SK-N-SH (cell line): ENCODE results near the gene SORCS3. TPM values are rescaled to one million over a fixed set of nuclear protein-coding genes. Genes with fewer than 3 reads are reported as not detected.

Experiments
- CTCF ChIA-PET: fragments of 300-600, 350-600 bp; formaldehyde crosslinking; extraction: SDS; loops from one replicate; lab custom pipeline; 2021; lab: Yijun Ruan, JAX
- POLR2A ChIA-PET: fragments of 350-600 bp; sonication (Branson Sonifier 250); formaldehyde crosslinking; extraction: SDS; loops from one replicate; lab custom pipeline; 2020; ENCODE audit warnings: antibody characterized with exemption, inconsistent platforms; lab: Yijun Ruan, JAX
- DNase-seq: peaks from one replicate; pipeline ENCODE4 v3.0.0; 2012
- H2AFZ ChIP-seq: fragments of 200-600 bp; sonication (generic); 2 replicates; pipeline ENCODE4 v1.8.1; 2016; ENCODE audit warnings: antibody characterized with exemption, mild to moderate bottlenecking, low read depth
- H3F3A ChIP-seq: fragments of 200-600 bp; sonication (generic); replicated peaks from 2 replicates; pipeline ENCODE3; 2016; ENCODE audit warnings: antibody characterized with exemption, mild to moderate bottlenecking; ENCODE audit not compliant: insufficient read depth
- H3K27ac ChIP-seq, 2 experiments: fragments of 200-500 bp in 1 of 2; fragments of 200-600 bp in 1 of 2; sonication (Bioruptor generic) in 1 of 2; sonication (generic), shearing (Covaris generic) in 1 of 2; 2 replicates each; pipeline versions ENCODE4 v1.5.1 to v1.6.1; 2014 to 2016; ENCODE audit warnings: low read depth in 2 of 2, inconsistent platforms in 1 of 2, low read length in 1 of 2, mild to moderate bottlenecking in 1 of 2, mixed read lengths in 1 of 2
- H3K27me3 ChIP-seq: fragments of 200-600 bp; sonication (generic), shearing (Covaris generic); 2 replicates; pipeline ENCODE4 v1.6.1; 2016; ENCODE audit warnings: mixed run types; ENCODE audit not compliant: insufficient read depth
- H3K36me3 ChIP-seq, 2 experiments: fragments of 200-500 bp in 1 of 2; fragments of 200-600 bp in 1 of 2; sonication (Bioruptor generic) in 1 of 2; sonication (generic) in 1 of 2; replicated peaks in 1 of 2; 2 replicates each; pipeline versions ENCODE3 to v1.5.1; 2014 to 2016; ENCODE audit warnings: low read length in 1 of 2, mild to moderate bottlenecking in 1 of 2; ENCODE audit not compliant: insufficient read depth in 2 of 2, control insufficient read depth in 1 of 2
- H3K4me1 ChIP-seq, 2 experiments: fragments of 200-500 bp in 1 of 2; fragments of 200-600 bp in 1 of 2; sonication (Bioruptor generic) in 1 of 2; sonication (generic), shearing (Covaris generic) in 1 of 2; 2 replicates each; pipeline versions ENCODE4 v1.5.1 to v1.6.1; 2014 to 2016; ENCODE audit warnings: low read depth in 1 of 2, low read length in 1 of 2, mixed run types in 1 of 2; ENCODE audit not compliant: insufficient read depth in 2 of 2, control insufficient read depth in 1 of 2
- H3K4me2 ChIP-seq: fragments of 200-600 bp; sonication (generic), shearing (Covaris generic); 2 replicates; pipeline ENCODE4 v1.6.1; 2017; ENCODE audit warnings: mixed run types
- H3K4me3 ChIP-seq, 2 experiments: fragments of 200-500 bp in 1 of 2; fragments of 200-600 bp in 1 of 2; sonication (Bioruptor generic) in 1 of 2; sonication (generic), shearing (Covaris generic) in 1 of 2; 2 replicates each; pipeline versions ENCODE4 v1.5.1 to v1.8.1; 2014 to 2016; ENCODE audit warnings: low read depth in 2 of 2, inconsistent platforms in 1 of 2, low read length in 1 of 2, mild to moderate bottlenecking in 1 of 2, mixed read lengths in 1 of 2, moderate library complexity in 1 of 2
- H3K79me2 ChIP-seq: fragments of 200-600 bp; sonication (generic); 2 replicates; pipeline ENCODE4 v1.8.1; 2017; ENCODE audit warnings: mild to moderate bottlenecking; ENCODE audit not compliant: insufficient read depth
- H3K9ac ChIP-seq: fragments of 200-600 bp; sonication (generic); 2 replicates; pipeline ENCODE4 v1.6.1; 2017; ENCODE audit warnings: mixed run types
- H3K9me2 ChIP-seq: fragments of 200-600 bp; sonication (generic); 2 replicates; pipeline ENCODE4 v1.6.1; 2017; ENCODE audit warnings: mixed run types
- H3K9me3 ChIP-seq: fragments of 200-600 bp; sonication (generic); 2 replicates; pipeline ENCODE4 v1.6.1; 2017; ENCODE audit warnings: mixed run types, mild to moderate bottlenecking, moderate library complexity
- H4K20me1 ChIP-seq: fragments of 200-600 bp; sonication (generic); 2 replicates; pipeline ENCODE4 v1.6.1; 2017; ENCODE audit warnings: mild to moderate bottlenecking, mixed run types; ENCODE audit not compliant: insufficient read depth
- CHD2 ChIP-seq: fragments of 150-350 bp; IDR thresholded peaks from 2 replicates; pipeline ENCODE4 v1.6.1; 2018; ENCODE audit warnings: low read length; ENCODE audit not compliant: partially characterized antibody
- EZH2phosphoT487 ChIP-seq: fragments of 200-600 bp; sonication (generic); IDR thresholded peaks from 2 replicates; pipeline ENCODE4 v1.6.1; 2017; ENCODE audit warnings: low read depth, mixed run types, mild to moderate bottlenecking, antibody characterized with exemption, moderate library complexity, borderline replicate concordance
- FOXJ3 ChIP-seq: sonication (generic); formaldehyde crosslinking; IDR thresholded peaks from 2 replicates; pipeline ENCODE4 v1.5.1; 2020; ENCODE audit warnings: mild to moderate bottlenecking, missing genetic modification reagents
- POLR2AphosphoS5 ChIP-seq: IDR thresholded peaks from 2 replicates; pipeline ENCODE4 v1.6.1; 2012; ENCODE audit warnings: low read depth, low read length
- RAD21 ChIP-seq: IDR thresholded peaks from 2 replicates; pipeline ENCODE4 v1.6.1; 2012; ENCODE audit warnings: mild to moderate bottlenecking, low read length
- REST ChIP-seq: IDR thresholded peaks from 2 replicates; pipeline ENCODE4 v1.6.1; 2012; ENCODE audit warnings: mild to moderate bottlenecking, low read depth, low read length, moderate library complexity
- RFX5 ChIP-seq: IDR thresholded peaks from 2 replicates; pipeline ENCODE4 v1.6.1; 2012; ENCODE audit warnings: mild to moderate bottlenecking, improper control_type of control experiment, low read length
- RXRA ChIP-seq: IDR thresholded peaks from 2 replicates; pipeline ENCODE4 v1.4.0; 2012; ENCODE audit warnings: low read depth, mild to moderate bottlenecking, borderline replicate concordance
- SMC3 ChIP-seq: IDR thresholded peaks from 2 replicates; pipeline ENCODE4 v1.6.1; 2012; ENCODE audit warnings: low read depth, low read length, improper control_type of control experiment
- TCF12 ChIP-seq: IDR thresholded peaks from 2 replicates; pipeline ENCODE4 v1.4.0; 2012
- USF1 ChIP-seq: IDR thresholded peaks from 2 replicates; pipeline ENCODE4 v1.4.0; 2012; ENCODE audit warnings: low read depth, borderline replicate concordance
- WGBS: methylation state at CpG from one replicate; pipeline ENCODE4 v1.1.6; 2017; ENCODE audit warnings: low lambda C conversion rate; 5-methylcytosine and 5-hydroxymethylcytosine counted together
- polyA plus RNA-seq, 3 experiments: library from polyadenylated mRNA; depleted of rRNA; stranded (reverse); fragments of >200 nt; gene quantifications; 2 replicates each; pipeline ENCODE4 v1.2.3, GENCODE V29; 2012
- TF ChIP-seq, protein P1 (sequence below): IDR thresholded peaks from 2 replicates; pipeline ENCODE4; 2012
- TF ChIP-seq, protein P2 (sequence below): IDR thresholded peaks from 2 replicates; pipeline ENCODE4 v1.4.0; 2012; ENCODE audit warnings: low read depth
- TF ChIP-seq, protein P3 (sequence below): fragments of 150-350 bp; IDR thresholded peaks from 2 replicates; pipeline ENCODE4 v1.6.1; 2017; ENCODE audit warnings: antibody characterized with exemption, low read length, low read depth, borderline replicate concordance

Gene SORCS3
- polyA plus RNA-seq, 1 of the 3 experiments (the other 2 are of a cell fraction) = not detected

DNA sequence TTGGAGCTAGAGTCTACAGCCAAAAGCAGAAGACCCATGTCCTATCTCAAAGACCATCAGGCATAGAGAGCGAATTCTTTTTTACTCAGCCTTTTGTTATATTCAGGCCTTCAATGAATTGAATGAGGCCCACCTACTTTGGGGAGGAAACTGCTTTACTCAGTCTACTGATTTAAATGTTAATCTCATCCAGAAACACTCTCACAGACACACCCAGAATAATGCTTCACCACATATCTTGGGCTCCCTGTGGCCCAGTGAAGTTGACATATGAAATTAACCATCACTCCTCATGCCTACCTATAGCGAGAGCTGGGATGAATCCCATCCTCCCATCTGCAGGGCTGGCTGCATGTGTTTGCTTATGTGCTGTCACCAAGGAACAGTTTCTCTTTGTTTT lies 26.0 kb upstream of the SORCS3 start:
- no peak for DNase-seq
- Histone ChIP-seq H3K9me2 (no peaks in the 10 kb centered on the region), H3K4me1 (no peaks in the 10 kb centered on the region; a peak in 1 of 4 replicates), H3K4me3 (no peak overlapping the region), H4K20me1 (no peaks in the 10 kb centered on the region), H2AFZ (no peak overlapping the region), H3K36me3 (no peaks in the 10 kb centered on the region), H3K27me3 (no peaks in the 10 kb centered on the region; the same call in 1 of the 2 replicates), H3K79me2 (no peaks in the 10 kb centered on the region), H3K9ac (no peak overlapping the region), H3K9me3 (no peaks in the 10 kb centered on the region), H3K4me2 (no peak overlapping the region), H3F3A (no peaks in the 10 kb centered on the region), H3K27ac (no peak overlapping the region)
- CTCF ChIA-PET = interaction anchor here (0.6 to 10.3 kb wide), 15 partner anchors 14 to 222 kb away, joined by 3 to 111 read pairs (median 3); no protein-coding TSS in a partner anchor
- TF ChIP-seq CHD2 (no peak), RXRA (no peak), EZH2phosphoT487 (no peak), TCF12 (no peak), RAD21 (no peak), REST (no peak), POLR2AphosphoS5 (no peak), RFX5 (no peak), SMC3 (no peak), FOXJ3 (CRISPR knock-in tag) (no peak), USF1 (no peak)
- TF ChIP-seq, protein P1, sequence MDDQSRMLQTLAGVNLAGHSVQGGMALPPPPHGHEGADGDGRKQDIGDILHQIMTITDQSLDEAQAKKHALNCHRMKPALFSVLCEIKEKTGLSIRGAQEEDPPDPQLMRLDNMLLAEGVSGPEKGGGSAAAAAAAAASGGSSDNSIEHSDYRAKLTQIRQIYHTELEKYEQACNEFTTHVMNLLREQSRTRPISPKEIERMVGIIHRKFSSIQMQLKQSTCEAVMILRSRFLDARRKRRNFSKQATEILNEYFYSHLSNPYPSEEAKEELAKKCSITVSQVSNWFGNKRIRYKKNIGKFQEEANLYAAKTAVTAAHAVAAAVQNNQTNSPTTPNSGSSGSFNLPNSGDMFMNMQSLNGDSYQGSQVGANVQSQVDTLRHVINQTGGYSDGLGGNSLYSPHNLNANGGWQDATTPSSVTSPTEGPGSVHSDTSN = no peak
- TF ChIP-seq, protein P2, sequence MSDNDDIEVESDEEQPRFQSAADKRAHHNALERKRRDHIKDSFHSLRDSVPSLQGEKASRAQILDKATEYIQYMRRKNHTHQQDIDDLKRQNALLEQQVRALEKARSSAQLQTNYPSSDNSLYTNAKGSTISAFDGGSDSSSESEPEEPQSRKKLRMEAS = no peak
- TF ChIP-seq, protein P3, sequence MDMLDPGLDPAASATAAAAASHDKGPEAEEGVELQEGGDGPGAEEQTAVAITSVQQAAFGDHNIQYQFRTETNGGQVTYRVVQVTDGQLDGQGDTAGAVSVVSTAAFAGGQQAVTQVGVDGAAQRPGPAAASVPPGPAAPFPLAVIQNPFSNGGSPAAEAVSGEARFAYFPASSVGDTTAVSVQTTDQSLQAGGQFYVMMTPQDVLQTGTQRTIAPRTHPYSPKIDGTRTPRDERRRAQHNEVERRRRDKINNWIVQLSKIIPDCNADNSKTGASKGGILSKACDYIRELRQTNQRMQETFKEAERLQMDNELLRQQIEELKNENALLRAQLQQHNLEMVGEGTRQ = no peak
- WGBS = 57% methylated on average over 2 of the region's 2 CpGs
- POLR2A ChIA-PET = no interaction called here
